Sigmoid colon (tissue), 7 donors: Measurements from ENCODE around the gene CAMSAP2. TPM values are rescaled to one million over a fixed set of nuclear protein-coding genes. Genes with fewer than 3 reads are reported as not detected.
A peak's percentile ranks its signal among the peaks of the same experiment; 100 is the strongest.

ENCODE experiments used
- DNase-seq: peaks from one replicate; pipeline ENCODE4 v3.0.0-alpha.2; 2019
- H3K27ac ChIP-seq, 4 donors: fragments of 200-600 bp; sonication (generic); one replicate each; pipeline ENCODE4 v1.5.1; 2016 to 2019; ENCODE audit warnings: mild to moderate bottlenecking in 1 of 4
- H3K27me3 ChIP-seq, 3 donors: fragments of 200-600 bp; sonication (generic); one replicate each; pipeline ENCODE4 v1.5.1; 2019; ENCODE audit warnings: mild to moderate bottlenecking in 1 of 3
- H3K36me3 ChIP-seq, 4 donors: fragments of 200-600 bp; sonication (generic); one replicate each; pipeline ENCODE4 v1.5.1; 2016 to 2019
- H3K4me1 ChIP-seq, 4 donors: fragments of 200-600 bp; sonication (generic); one replicate each; pipeline ENCODE4 v1.5.1; 2017 to 2019
- H3K4me3 ChIP-seq, 4 donors: fragments of 200-600 bp; sonication (generic); one replicate each; pipeline ENCODE4 v1.5.1; 2017 to 2019; ENCODE audit warnings: mild to moderate bottlenecking in 2 of 4, moderate library complexity in 1 of 4
- H3K9me3 ChIP-seq, 4 donors: fragments of 200-600 bp in 3 of 4; sonication (generic) in 3 of 4; one replicate each; pipeline versions ENCODE4 v1.5.1 to v1.6.1; 2013 to 2019
- CTCF ChIP-seq, 4 experiments: fragments of 450-650 bp in 3 of 4; fragments of 200-600 bp in 1 of 4; IDR thresholded peaks; one replicate each; pipeline ENCODE4 v1.5.1; 2016 to 2019; ENCODE audit warnings: antibody characterized with exemption in 4 of 4, mild to moderate bottlenecking in 3 of 4, moderate library complexity in 2 of 4
- EP300 ChIP-seq, 4 donors: sonication (generic); formaldehyde crosslinking; IDR thresholded peaks; one replicate each; pipeline ENCODE4 v1.6.1; 2017; ENCODE audit warnings: antibody characterized with exemption in 4 of 4
- POLR2A ChIP-seq, 2 donors: fragments of 450-650 bp; IDR thresholded peaks; one replicate each; pipeline ENCODE4 v1.6.1; 2016; ENCODE audit warnings: antibody characterized with exemption in 2 of 2, mild to moderate bottlenecking in 2 of 2, moderate library complexity in 2 of 2
- POLR2AphosphoS5 ChIP-seq, 4 donors: sonication (generic); formaldehyde crosslinking; IDR thresholded peaks; one replicate each; pipeline ENCODE4 v1.6.1; 2017; ENCODE audit warnings: antibody characterized with exemption in 4 of 4
- WGBS, 2 donors: extraction: QIAGEN DNeasy Blood & Tissue Kit; methylation state at CpG; one replicate each; pipeline ENCODE4 v1.1.7; 2013; 5-methylcytosine and 5-hydroxymethylcytosine counted together
- intact Hi-C: fragments of 100-400 bp; cut with DNase I; formaldehyde crosslinking; loops from one replicate; pipeline ENCODE4 v1.15.1; 2023
- polyA plus RNA-seq, 3 donors: library from polyadenylated mRNA; stranded (reverse); fragments of 200-250 nt; gene quantifications; one replicate each; pipeline ENCODE4 v1.2.3, GENCODE V29; 2013
- total RNA-seq, 4 donors: library from RNA; depleted of rRNA; stranded (reverse); fragments of >200 nt; gene quantifications; one replicate each; pipeline ENCODE4 v1.1.0, GENCODE V29; 2016
- donor health status: healthy with polysubstance abuse.
- donor health status: Bipolar disorder and iron deficiency.
- donor health status: healthy.

The CAMSAP2 gene
- total and polyA plus RNA-seq, 7 donors, result 1.2 to 40.7 (median 31.8) TPM

GRCh38 chr1:200875416-200875815, 136.7 kb downstream of the CAMSAP2 start:
- H3K9me3 ChIP-seq, result no peaks in the 10 kb centered on the region
- 89 to 92% methylated on average over 5 of the region's 5 CpGs for WGBS, 2 donors
- H3K36me3 ChIP-seq, result no peaks in the 10 kb centered on the region
- DNase-seq, result peak; percentile 34
- peaks cover 0 to 15% (median 13%) of the 10 kb centered on the region in 4 donors for H3K4me1 ChIP-seq
- no peak overlapping the region for H3K4me3 ChIP-seq
- no peak overlapping the region for H3K27ac ChIP-seq
- TF ChIP-seq POLR2A (IDR thresholded peaks at IDR 0.05), result no peak
- TF ChIP-seq POLR2AphosphoS5 (IDR thresholded peaks at IDR 0.05), result no peak
- TF ChIP-seq EP300 (IDR thresholded peaks at IDR 0.05), result no peak
- TF ChIP-seq CTCF (IDR thresholded peaks at IDR 0.05), result no peak
- H3K27me3 ChIP-seq, result peaks cover 19 to 77% (median 46%) of the 10 kb centered on the region in 3 donors
- intact Hi-C loops, result no loop called here

- Histone ChIP-seq H3K4me1 (peaks cover 0 to 15% (median 13%) of the 10 kb centered on the region in 4 donors), H3K4me3 (no peak overlapping the region), H3K27me3 (peaks cover 19 to 61% (median 30%) of the 10 kb centered on the region in 3 donors), H3K27ac (no peak overlapping the region), H3K36me3 (no peaks in the 10 kb centered on the region), H3K9me3 (no peaks in the 10 kb centered on the region)
- 78 to 79% methylated on average over 3 of the region's 3 CpGs for WGBS, 2 donors
- TF ChIP-seq POLR2AphosphoS5 (IDR thresholded peaks at IDR 0.05) (no peak), POLR2A (IDR thresholded peaks at IDR 0.05) (no peak), EP300 (IDR thresholded peaks at IDR 0.05) (no peak), CTCF (IDR thresholded peaks at IDR 0.05) (no peak)
- peak; percentile 26 for DNase-seq
- intact Hi-C loops, result no loop called here
Measured at GRCh38 chr1:200877010-200877409, 138.3 kb downstream of the CAMSAP2 start.

- intact Hi-C loops, result no loop called here
- Histone ChIP-seq H3K36me3 (no peaks in the 10 kb centered on the region), H3K27ac (no peak overlapping the region), H3K9me3 (no peaks in the 10 kb centered on the region), H3K4me1 (peaks cover 0 to 10% (median 9%) of the 10 kb centered on the region in 4 donors), H3K4me3 (no peak overlapping the region), H3K27me3 (peaks cover 11 to 51% (median 20%) of the 10 kb centered on the region in 3 donors)
- WGBS, 2 donors, result 69 to 79% methylated on average over 6 of the region's 6 CpGs
- peak; percentile 33 for DNase-seq
- no peak for TF ChIP-seq EP300 (IDR thresholded peaks at IDR 0.05)
- no peak for TF ChIP-seq POLR2A (IDR thresholded peaks at IDR 0.05)
- no peak for TF ChIP-seq POLR2AphosphoS5 (IDR thresholded peaks at IDR 0.05)
- TF ChIP-seq CTCF (IDR thresholded peaks at IDR 0.05), result no peak
Measured at GRCh38 chr1:200877839-200878551, 139.3 kb downstream of the CAMSAP2 start.

GRCh38 chr1:200880212-200880611, 141.5 kb downstream of the CAMSAP2 start:
- peak; percentile 39 for DNase-seq
- Histone ChIP-seq H3K4me3 (no peak overlapping the region), H3K27me3 (peaks cover 0 to 29% (median 0%) of the 10 kb centered on the region in 3 donors), H3K36me3 (no peaks in the 10 kb centered on the region), H3K27ac (no peak overlapping the region), H3K4me1 (no peaks in the 10 kb centered on the region), H3K9me3 (no peaks in the 10 kb centered on the region)
- WGBS, 2 donors, result 53 to 56% methylated on average over 3 of the region's 3 CpGs
- no peak for TF ChIP-seq POLR2A (IDR thresholded peaks at IDR 0.05)
- TF ChIP-seq POLR2AphosphoS5 (IDR thresholded peaks at IDR 0.05), result no peak
- TF ChIP-seq EP300 (IDR thresholded peaks at IDR 0.05), result no peak
- TF ChIP-seq CTCF (IDR thresholded peaks at IDR 0.05), result no peak
- intact Hi-C loops, result no loop called here
